ENCODE data around the gene KCNH4.

GRCh38 chr17:42116705-42117396 lies 64.1 kb downstream of the KCNH4 start:
- TF ChIP-seq CTCF (IDR thresholded peaks at IDR 0.05) (peak in 5 of 7 experiments; percentile 56 to 87 (median 80)), POLR2A (IDR thresholded peaks at IDR 0.05) (no peak), EP300 (IDR thresholded peaks at IDR 0.05) (no peak)
